Dermis blood vessel endothelial cell (primary cell): ENCODE results near the gene KRTAP5-4. TPM values are rescaled to one million over a fixed set of nuclear protein-coding genes. Genes with fewer than 3 reads are reported as not detected.
"Not testable (repeated sequence)": the region's sequence is repeated elsewhere in the genome, so short reads cannot be mapped to it uniquely, and the experiment has no call there.

Experiments used
- DNase-seq: peaks from one replicate; pipeline ENCODE4 v3.0.0; 2010
- total RNA-seq: library from RNA; depleted of rRNA; stranded (reverse); fragments of >200 nt; gene quantifications from 2 replicates; pipeline ENCODE4 v1.2.3, GENCODE V29; 2014

Gene KRTAP5-4
- total RNA-seq, 1 donor from 2014 or later = not detected

DNA sequence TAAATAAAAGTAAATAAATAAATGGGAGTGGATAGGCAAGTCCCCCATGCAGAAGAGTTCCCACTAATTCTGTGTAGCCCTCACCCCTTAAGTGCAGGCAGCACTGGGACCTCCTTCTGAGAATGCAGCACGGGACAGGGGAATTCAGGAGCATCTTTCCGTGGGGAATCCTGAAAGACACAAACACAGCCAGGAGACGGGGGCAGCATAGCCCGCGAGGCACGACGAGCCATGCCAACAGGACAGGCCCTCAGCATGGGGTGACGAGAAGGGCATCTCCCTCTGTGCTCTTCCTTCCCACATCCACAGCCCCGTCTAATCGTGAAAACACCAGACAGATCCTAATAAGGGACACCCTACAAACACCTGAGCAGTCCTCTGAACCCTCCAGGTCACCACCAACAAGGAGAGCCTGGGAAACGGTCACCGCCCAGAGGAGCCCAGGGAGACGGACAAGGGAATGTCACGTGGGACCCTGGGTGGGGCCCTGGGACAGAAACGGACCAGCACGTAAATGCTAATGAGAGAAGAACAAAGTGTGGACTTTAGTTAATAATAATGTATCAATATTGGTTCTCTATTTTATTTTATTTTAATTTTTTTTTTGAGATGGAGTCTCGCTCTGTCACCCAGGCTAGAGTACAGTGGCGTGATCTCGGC is 14.5 kb upstream of the KRTAP5-4 start:
- DNase-seq = no peak

DNA sequence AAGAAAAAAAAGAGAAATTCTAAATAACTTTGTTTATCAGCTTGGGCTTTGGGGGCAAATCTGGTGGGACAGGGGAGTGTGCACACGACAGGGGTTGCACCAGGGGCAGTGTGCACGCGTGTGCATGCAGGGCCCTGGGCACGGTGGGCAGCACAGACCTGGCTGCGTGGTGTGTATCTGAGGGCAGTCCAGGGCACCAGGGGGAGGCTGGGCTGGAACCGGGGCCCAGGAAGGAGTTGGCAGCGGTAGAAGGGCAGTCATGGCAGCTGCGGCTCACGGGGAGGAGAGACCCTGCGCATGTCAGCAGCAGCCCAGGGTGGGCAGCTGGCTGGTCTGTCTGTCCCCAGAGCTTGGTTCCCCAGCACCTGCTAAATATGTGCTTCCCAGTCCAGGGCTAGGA is 11.9 kb upstream of the KRTAP5-4 start:
- DNase-seq = no peak

DNA sequence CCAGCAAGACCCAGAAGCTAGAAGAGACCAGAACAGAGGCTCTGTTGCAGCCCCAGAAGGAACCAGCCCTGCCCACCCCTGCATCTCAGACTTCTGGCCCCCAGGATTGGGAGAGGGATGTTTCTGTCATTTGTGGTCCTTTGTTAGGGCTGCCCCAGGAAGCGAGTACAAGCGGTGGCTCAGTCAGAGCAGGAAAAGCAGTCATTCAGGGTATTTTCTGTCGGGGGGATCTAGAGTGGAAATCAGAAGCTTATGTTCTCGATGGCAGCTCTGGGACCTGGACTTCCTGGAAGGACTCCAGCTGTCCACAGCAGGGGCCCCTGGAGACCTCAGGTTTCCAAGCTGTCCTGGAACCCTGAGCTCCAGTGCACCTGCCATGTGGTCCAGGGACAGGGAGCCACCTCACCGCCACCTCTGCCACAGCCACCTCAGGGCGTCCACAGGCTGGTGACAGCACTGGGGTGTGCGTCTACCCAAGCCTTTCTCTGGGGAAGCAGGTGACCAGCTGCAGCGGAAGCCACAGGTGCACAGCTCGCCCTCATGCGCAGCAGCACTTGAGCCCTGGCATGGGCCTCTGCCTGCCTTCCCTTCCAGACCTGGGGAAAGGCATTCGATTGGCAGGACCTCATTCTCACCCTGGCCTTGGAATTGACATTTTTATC is 10.2 kb upstream of the KRTAP5-4 start:
- DNase-seq = no peak

- DNase-seq = no peak
These were observed 9.2 kb upstream of the KRTAP5-4 start for GRCh38 chr11:1631066-1631568.

- DNase-seq = no peak
These were observed 8.3 kb upstream of the KRTAP5-4 start for GRCh38 chr11:1630271-1630670.

DNA sequence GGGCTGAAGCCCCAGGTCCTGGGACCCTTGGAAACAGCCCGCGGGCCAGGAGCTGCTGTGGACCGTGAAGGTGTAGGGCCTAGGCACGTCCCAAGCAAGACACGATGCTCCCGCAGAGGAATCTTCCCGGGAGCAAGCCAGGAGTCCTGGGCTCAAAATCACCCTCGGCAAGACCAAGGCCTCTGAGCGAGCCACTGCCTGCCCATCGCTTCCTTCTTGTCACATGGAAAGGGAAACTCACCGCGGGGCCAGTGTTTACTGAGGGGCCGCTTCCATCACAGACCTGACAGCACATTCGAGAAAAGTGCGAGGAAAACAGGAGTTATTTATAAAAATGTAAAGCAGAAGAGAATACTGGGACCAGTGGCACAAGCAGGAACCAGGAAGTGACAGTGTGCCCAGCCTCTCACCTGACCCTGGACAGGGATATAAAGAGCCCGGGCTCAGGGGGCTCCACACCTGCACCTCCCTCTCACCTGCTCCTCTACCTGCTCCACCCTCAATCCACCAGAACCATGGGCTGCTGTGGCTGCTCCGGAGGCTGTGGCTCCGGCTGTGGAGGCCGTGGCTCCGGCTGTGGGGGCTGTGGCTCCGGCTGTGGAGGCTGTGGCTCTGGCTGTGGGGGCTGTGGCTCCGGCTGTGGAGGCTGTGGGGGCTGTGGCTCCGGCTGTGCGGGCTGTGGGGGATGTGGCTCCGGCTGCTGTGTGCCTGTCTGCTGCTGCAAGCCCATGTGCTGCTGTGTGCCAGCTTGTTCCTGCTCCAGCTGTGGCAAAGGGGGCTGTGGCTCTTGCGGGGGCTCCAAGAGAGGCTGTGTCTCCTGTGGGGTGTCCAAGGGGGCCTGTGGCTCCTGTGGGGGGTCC is 7.6 kb upstream of the KRTAP5-4 start, which contains the start of gene KRTAP5-5:
Gene KRTAP5-5, plus strand, starts transcription at position 450 of the 860 bp plus-strand sequence. Its CDS starts 66 bp downstream, at position 516.
- no peak for DNase-seq

- DNase-seq = peak; percentile 67
These were observed 6.8 kb upstream of the KRTAP5-4 start for GRCh38 chr11:1628506-1629325.

- DNase-seq = no peak
These were observed 3.6 kb upstream of the KRTAP5-4 start for GRCh38 chr11:1625541-1625940.

DNA sequence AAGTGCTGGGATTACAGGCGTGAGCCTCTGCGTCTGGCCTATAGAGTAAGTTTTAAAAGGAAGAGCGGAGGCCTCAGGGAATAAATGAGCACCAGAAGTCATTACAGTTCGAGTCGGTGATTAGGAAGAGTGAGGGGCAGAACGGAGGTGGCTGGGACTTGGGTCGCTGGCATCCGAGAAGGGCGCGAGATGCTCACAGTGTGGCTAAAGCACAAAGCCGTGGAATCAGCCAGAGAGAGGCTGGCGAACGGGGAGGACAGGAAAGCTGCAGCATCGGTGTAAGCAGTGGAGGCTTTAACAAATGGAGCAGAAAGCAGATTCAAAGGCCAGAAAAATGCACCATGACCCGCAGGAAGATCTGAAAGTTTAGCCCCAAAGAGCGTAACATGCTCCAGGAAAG is 2.7 kb upstream of the KRTAP5-4 start:
- no peak for DNase-seq

DNA sequence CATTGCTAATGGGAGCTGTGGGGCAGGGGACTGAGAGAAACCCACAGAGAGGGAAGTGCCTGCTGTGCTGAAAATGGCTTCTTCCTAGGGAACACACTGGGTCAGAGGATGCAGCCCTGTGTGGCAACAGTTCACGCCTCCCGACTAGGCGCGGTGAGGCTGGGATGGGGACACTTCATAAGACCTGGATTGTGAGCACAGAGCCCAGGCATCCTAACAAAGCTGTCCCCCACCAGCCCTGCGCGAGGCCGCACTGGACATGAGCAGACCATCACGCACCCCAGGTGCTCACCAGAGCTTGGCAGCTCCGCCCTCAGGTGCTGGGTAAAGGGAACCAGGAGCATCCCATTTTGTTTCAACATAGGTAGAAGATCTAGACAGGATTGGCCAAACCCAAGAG is 1.8 kb upstream of the KRTAP5-4 start:
- no peak for DNase-seq

DNA sequence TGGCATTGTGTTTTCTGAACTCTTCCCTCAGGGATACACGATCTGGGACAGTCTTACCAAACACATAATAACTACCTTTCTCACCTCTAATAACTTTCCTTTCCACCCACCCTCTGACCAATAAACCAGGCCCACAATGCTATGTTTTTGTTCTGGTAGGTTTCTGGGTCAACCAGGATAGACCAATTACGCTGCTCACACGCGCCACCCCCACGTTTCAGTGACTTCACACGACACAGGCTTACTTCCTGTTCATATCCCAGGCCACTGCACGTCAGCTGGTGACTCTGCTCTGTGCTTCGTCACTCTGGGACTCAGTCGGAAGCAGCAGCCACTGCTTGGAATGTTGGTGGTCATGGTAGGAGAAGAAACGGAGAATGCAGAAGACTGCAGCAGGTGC is 2.5 kb downstream of the KRTAP5-4 start:
- DNase-seq = peak; percentile 24

DNA sequence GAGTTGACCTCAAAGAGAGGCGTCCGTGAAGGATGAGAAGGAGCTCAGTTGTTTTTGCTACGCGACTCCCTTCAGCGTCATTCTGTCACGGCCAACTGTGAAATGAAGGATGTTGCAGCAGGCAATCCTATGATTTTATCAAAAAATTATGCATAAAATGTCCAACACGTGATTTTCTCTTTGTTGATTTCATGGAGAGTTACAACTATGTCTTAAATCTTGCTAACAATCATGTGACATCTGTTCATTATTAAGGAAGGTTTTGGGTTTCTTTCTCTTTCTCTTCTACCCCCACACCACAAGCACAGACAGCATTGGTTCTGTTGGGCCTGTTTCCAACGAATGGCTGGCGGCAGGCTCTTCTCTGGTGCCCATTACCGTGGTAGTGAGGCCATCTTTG is 3.7 kb downstream of the KRTAP5-4 start:
- DNase-seq = no peak

DNA sequence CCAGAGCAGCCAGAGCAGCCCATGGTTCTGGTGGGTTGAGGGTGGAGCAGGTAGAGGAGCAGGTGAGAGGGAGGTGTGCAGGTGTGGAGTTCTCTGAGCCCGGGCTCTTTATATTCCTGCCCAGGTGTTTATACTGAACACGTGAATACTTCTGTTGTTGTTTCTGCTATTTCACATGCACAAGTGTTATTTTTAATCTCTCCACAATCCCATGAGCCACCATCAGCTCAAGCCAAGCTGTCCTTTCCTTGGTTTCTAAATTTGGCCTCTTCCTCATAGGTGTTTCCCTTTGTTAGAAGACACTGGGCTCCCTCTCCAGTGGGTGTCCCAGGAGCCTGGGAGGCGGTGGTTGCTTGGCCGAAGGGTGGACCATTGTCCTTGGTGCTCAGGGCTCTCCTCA is 13.6 kb downstream of the KRTAP5-4 start, which contains the start of gene KRTAP5-3:
Gene KRTAP5-3, minus strand, starts transcription at position 101 of the 400 bp plus-strand sequence. Its CDS starts 78 bp downstream, at position 23.
- DNase-seq = no peak

- DNase-seq = not testable (repeated sequence)
These were observed 14.0 kb downstream of the KRTAP5-4 start for GRCh38 chr11:1607901-1608300.

DNA sequence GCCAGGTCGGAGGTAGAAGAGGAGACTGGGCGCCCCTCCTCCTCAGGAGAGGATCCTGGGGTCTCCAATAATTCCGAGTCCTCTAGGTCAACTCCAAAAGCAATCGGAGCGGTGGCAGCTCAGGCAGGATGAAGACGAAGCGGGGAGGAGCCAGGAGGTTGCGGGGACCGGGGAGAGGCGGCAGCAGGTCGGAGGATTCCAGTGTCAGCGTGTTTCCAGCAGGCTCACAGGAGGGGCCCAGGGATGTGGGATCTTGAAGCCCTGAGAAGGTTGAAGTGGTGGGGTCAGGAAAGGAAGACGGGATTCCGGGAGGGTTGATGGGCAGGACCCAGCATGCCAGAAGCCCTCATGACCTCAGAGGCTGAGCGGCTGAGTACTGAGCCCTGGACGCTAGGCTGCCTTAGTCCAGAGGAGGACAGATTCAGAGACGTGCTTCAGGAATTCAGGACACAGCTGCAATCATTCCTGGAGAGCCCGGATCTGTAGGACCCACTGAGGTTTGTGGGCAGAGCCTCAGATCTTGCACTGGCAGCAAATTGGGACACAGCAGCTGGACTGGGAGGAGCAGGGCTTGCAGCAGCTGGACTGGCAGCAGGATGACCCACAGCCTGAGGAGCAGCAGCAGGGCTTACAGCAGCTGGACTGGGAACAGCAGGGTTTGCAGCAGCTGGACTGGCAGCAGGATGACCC is 14.6 kb downstream of the KRTAP5-4 start:
- not testable (repeated sequence) for DNase-seq

GRCh38 chr11:1605923-1606322 is 16.0 kb downstream of the KRTAP5-4 start:
- not testable (repeated sequence) for DNase-seq

GRCh38 chr11:1604711-1605110 is 17.2 kb downstream of the KRTAP5-4 start:
- DNase-seq = no peak

- no peak for DNase-seq
These were observed 17.8 kb downstream of the KRTAP5-4 start for GRCh38 chr11:1604181-1604580.

- DNase-seq = no peak
These were observed 18.3 kb downstream of the KRTAP5-4 start for GRCh38 chr11:1603629-1604028.

- not testable (repeated sequence) for DNase-seq
These were observed 20.3 kb downstream of the KRTAP5-4 start for GRCh38 chr11:1601663-1602062.

DNA sequence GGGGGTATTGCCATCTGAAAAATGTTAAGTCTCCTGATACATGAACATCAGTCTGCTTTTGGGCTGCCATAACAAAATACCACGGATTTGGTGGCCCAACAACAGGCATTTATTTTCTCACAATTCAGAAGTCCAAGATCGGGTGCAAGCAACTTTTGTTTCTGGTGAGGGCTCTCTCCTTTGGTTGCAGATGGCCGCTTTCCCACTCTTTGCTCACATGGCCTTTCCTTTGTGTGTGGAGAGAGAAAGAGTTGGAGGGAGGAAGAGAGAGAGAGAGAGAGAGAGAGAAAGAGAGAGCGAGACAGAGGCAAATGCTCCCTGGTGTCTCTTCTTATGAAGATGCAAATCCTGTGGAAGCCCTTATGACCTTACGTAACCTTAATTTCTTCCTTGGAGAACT is 21.3 kb downstream of the KRTAP5-4 start:
- DNase-seq = no peak
